ENCODE measurements around the gene SLC38A7.
A peak's percentile ranks its signal among the peaks of the same experiment; 100 is the strongest.
"Not testable (repeated sequence)": the region's sequence is repeated elsewhere in the genome, so short reads cannot be mapped to it uniquely, and the experiment has no call there.

SLC38A7 gene

DNA sequence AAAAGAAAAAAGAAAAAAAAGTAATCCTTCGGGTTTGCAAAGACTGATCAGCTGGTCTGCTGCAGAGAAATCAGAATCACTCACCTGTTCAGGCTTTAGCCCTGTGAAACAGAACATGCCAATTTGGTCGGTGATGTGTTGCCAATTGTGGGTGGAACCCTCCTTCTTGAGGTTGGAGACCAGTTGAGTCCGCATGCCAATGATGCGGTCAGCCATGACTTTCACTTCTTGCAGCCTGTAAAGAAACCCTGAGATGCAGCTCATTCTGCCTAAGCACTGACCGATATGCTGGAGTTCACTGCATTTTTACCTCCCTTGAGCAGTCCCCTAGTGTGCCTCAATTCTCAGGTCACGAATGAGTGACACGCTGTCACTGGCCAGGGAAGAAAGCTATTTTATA lies 24.8 kb upstream of the SLC38A7 start:
- Histone ChIP-seq H3K27me3 (ENCODE audit: control insufficient read depth, insufficient read depth, low read length) (no peaks in the 10 kb centered on the region), H3K9ac (ENCODE audit: low read length) (no peak overlapping the region), H3K4me3 (ENCODE audit: low read length) (no peak overlapping the region), H3K4me1 (ENCODE audit: control insufficient read depth, insufficient read depth, low read length) (no peaks in the 10 kb centered on the region), H3K36me3 (ENCODE audit: control insufficient read depth, insufficient read depth, low read length) (peaks cover 9% of the 10 kb centered on the region), H3K27ac (ENCODE audit: low read depth, low read length) (no peak overlapping the region)

DNA sequence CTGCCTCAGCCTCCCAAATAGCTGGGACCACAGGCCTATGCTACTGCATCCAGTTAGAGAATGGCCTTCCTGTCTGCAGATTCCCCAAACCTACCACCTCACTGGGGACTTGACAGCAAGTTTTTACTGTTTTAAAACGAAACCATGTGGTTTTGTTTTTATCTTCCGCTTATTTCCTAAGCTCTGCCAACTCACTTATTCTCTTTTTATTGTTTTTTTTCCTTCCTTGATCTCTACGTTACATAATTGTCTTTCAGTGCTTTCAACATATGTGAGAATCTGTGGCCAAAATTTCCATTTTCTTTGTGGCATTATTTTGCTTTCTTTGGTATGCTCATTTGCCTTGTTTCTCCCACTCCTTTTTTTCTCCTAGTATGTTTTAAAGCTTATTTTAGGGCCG lies 14.6 kb upstream of the SLC38A7 start:
- Histone ChIP-seq H3K27ac (ENCODE audit: low read depth, low read length) (no peak overlapping the region), H3K36me3 (ENCODE audit: control insufficient read depth, insufficient read depth, low read length) (no peaks in the 10 kb centered on the region), H3K4me1 (ENCODE audit: control insufficient read depth, insufficient read depth, low read length) (no peaks in the 10 kb centered on the region), H3K4me3 (ENCODE audit: low read length) (no peak overlapping the region), H3K27me3 (ENCODE audit: control insufficient read depth, insufficient read depth, low read length) (no peaks in the 10 kb centered on the region), H3K9ac (ENCODE audit: low read length) (no peak overlapping the region)

DNA sequence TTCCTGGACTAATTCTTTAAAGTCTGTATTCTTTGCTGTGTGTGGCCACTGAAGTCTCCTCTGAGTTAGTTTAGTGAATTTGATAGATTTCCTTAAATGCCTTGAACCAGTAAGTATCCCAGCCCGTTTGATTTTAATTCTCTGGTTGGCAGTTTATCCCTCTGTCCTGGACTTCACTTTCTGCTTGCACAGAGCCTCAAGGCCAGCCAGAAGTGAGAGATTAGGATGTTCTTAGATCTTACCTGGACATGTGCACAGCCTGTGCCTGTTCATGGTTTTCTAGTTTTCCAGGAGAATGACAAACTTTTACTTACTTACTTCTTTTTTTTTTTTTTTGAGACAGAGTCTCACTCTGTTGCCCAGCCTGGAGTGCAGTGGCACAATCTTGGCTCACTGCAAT lies 10.8 kb upstream of the SLC38A7 start:
- Histone ChIP-seq H3K4me3 (ENCODE audit: low read length) (no peak overlapping the region), H3K27me3 (ENCODE audit: control insufficient read depth, insufficient read depth, low read length) (no peaks in the 10 kb centered on the region)

DNA sequence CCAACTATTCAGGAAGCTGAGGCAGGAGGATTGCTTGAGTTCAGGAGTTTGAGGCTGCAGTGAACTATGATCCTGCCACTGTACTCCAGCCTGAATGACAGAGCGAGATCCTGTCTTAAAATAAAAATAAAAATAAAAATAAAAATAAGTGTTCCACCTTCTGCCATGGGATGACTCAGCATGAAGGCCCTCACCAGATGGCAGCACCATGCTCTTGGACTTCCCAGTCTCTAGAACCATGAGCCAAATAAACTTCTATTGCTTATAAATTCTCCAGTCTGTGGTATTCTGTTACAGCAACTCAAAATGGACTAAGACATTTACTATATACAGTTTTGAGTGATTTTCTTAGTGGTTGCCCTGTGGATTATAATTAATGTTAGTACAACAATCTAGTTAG lies 7.9 kb upstream of the SLC38A7 start:
- Histone ChIP-seq H3K36me3 (ENCODE audit: control insufficient read depth, insufficient read depth, low read length) (no peaks in the 10 kb centered on the region), H3K4me3 (ENCODE audit: low read length) (no peak overlapping the region), H3K27me3 (ENCODE audit: control insufficient read depth, insufficient read depth, low read length) (no peaks in the 10 kb centered on the region), H3K27ac (ENCODE audit: low read depth, low read length) (no peak overlapping the region), H3K9ac (ENCODE audit: low read length) (no peak overlapping the region), H3K4me1 (ENCODE audit: control insufficient read depth, insufficient read depth, low read length) (no peaks in the 10 kb centered on the region)

More for the DNA sequence above, 10.8 kb upstream of the SLC38A7 start:
- Histone ChIP-seq H3K36me3 (ENCODE audit: control insufficient read depth, insufficient read depth, low read length) (no peaks in the 10 kb centered on the region), H3K27ac (ENCODE audit: low read depth, low read length) (no peak overlapping the region), H3K4me1 (ENCODE audit: control insufficient read depth, insufficient read depth, low read length) (no peaks in the 10 kb centered on the region), H3K9ac (ENCODE audit: low read length) (no peak overlapping the region)

DNA sequence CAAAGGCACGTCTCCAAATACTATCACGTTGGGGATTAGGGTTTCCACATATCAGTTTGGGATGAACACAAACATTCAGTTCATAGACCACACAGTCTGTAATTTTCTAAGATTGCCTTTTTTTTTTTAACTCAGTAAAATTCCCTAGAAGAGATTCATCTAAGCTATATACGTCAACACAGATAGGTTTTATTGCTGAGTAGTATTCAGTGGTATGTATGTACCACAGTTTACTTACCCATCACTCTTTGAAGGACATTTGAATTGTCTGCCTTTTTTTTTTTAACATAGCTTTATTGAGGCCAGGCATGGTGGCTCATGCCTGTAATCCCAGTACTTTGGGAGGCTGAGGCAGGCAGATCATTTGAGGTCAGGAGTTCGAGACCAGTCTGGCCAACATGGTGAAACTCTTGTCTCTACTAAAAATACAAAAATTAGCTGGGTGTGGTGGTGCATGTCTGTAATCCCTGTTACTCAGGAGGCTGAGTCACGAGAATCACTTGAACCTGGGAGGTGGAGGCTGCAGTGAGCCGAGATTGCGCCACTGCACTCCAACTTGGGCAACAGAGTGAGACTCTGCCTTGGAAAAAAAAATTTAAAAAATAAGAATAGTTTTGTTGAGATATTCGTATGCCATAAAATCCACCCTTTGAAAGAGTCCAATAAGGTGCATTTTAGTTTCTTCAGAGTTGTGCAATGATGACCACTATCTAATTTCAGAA lies 2.6 kb upstream of the SLC38A7 start:
- not testable (repeated sequence) for H3K27ac ChIP-seq (ENCODE audit: low read depth, low read length); H3K9ac ChIP-seq (ENCODE audit: low read length); H3K4me3 ChIP-seq (ENCODE audit: low read length); H3K36me3 ChIP-seq (ENCODE audit: control insufficient read depth, insufficient read depth, low read length); H3K27me3 ChIP-seq (ENCODE audit: control insufficient read depth, insufficient read depth, low read length)
- H3K4me1 ChIP-seq (ENCODE audit: control insufficient read depth, insufficient read depth, low read length) = peaks cover 13% of the 10 kb centered on the region

DNA sequence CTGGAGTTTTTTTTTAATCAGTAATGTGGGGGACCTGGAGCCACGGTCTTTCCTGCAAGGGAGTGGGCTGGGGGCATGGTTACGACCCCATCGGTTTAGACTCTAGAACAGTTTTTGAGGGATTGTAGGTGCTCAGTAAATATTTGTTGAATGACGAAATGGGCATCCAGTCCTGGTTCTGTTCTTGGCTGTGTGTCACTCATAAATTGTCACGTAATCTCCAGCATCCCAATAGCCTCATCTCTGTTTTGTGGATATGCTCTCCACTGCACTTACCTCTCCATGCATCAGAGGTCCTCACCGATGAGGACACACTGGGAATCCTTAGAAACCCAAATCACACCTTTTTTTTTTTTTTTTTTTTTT lies 497 bp upstream of the SLC38A7 start:
- Histone ChIP-seq H3K9ac (ENCODE audit: low read length) (no peak overlapping the region), H3K27ac (ENCODE audit: low read depth, low read length) (peak overlapping the region; percentile 55)

DNA sequence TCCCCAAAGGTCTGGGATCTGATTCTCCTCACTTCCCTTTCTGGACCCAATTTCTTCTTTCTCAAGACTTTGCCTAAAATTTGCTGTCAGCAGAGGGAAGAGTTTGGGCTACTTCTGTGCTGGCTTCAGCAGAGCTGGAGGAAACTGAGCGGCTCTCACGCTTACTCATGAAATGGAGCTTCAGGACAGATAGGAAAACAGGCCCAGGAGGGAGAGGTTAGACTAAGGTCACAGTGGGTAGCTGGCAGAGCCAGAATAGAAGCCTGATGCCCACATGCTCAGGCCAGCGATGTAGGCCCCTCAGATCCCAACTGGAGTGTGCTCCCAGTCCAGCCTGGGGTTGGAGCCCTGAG lies 593 bp downstream of the SLC38A7 start:
- peaks cover 13% of the 10 kb centered on the region for H3K4me1 ChIP-seq (ENCODE audit: control insufficient read depth, insufficient read depth, low read length)
- peak overlapping the region; percentile 94 for H3K9ac ChIP-seq (ENCODE audit: low read length)
- H3K27me3 ChIP-seq (ENCODE audit: control insufficient read depth, insufficient read depth, low read length) = no peaks in the 10 kb centered on the region
- H3K36me3 ChIP-seq (ENCODE audit: control insufficient read depth, insufficient read depth, low read length) = peaks cover 5% of the 10 kb centered on the region
- H3K4me3 ChIP-seq (ENCODE audit: low read length) = peak overlapping the region; percentile 95
- no peak overlapping the region for H3K27ac ChIP-seq (ENCODE audit: low read depth, low read length)

More for the DNA sequence above, 497 bp upstream of the SLC38A7 start:
- H3K36me3 ChIP-seq (ENCODE audit: control insufficient read depth, insufficient read depth, low read length) = peaks cover 2% of the 10 kb centered on the region
- no peaks in the 10 kb centered on the region for H3K27me3 ChIP-seq (ENCODE audit: control insufficient read depth, insufficient read depth, low read length)
- peak overlapping the region; percentile 95 for H3K4me3 ChIP-seq (ENCODE audit: low read length)
- peaks cover 13% of the 10 kb centered on the region for H3K4me1 ChIP-seq (ENCODE audit: control insufficient read depth, insufficient read depth, low read length)

DNA sequence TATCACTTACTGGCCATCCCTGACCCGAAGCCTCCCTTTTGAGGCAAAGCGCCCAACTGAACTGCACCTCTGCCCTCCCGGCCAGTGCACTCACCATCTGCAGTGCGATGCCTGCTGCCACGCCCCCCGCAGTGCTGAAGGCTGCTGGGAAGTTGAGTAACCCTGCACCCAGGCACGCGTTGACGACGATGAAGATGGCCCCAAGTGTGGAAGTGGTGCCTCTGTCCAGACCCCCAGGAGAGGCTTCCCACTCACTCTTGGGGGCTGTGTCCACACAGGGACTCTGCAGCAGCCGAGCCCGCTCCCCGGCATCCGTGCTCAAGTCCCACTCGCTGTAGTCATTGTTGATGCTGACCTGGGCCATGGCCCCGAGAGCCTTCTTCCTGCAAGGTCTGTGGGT lies 4.8 kb downstream of the SLC38A7 start:
- Histone ChIP-seq H3K4me3 (ENCODE audit: low read length) (no peak overlapping the region), H3K9ac (ENCODE audit: low read length) (no peak overlapping the region), H3K27me3 (ENCODE audit: control insufficient read depth, insufficient read depth, low read length) (no peaks in the 10 kb centered on the region), H3K36me3 (ENCODE audit: control insufficient read depth, insufficient read depth, low read length) (peaks cover 15% of the 10 kb centered on the region), H3K4me1 (ENCODE audit: control insufficient read depth, insufficient read depth, low read length) (peaks cover 10% of the 10 kb centered on the region), H3K27ac (ENCODE audit: low read depth, low read length) (no peak overlapping the region)

DNA sequence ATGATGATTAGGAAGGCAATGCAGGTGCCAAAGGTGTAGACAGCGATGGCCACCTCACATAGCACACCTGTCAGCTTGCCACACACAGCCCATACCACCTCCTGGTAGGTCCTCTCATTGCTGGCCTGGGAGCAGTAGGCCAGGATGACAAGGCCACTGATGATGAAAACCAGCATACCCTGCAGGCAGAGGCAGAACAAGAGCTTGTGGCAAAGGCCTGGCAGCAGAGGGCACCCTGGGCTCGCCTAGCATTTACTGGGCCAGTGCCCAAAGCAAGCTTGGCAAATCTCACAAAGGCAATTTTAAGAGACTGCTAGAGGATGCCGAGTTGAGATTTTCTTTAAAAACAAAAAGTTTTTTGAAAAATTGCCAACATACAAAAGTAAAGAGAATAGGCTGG lies 5.9 kb downstream of the SLC38A7 start:
- H3K4me1 ChIP-seq (ENCODE audit: control insufficient read depth, insufficient read depth, low read length) = peaks cover 4% of the 10 kb centered on the region
- H3K27me3 ChIP-seq (ENCODE audit: control insufficient read depth, insufficient read depth, low read length) = no peaks in the 10 kb centered on the region
- peaks cover 15% of the 10 kb centered on the region for H3K36me3 ChIP-seq (ENCODE audit: control insufficient read depth, insufficient read depth, low read length)

DNA sequence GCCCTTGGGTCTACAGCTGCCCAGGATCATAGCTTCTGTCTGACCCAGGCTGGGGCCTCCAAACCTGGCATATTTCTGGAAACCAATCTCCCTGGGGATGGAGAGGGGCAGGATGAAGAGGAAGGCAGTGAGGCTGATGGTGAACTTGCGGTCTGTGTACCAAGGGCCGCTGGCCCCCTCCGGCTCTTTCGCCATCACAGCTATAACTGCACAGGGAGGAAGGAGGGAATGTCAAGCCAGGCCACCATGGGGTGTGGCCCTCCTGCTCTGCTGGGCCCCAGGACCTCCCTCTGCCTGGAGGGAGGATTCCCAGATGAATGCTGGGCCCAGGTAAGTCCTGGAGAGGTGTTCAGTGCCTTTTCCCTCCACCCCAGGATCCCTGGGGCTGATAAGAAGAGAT lies 6.3 kb downstream of the SLC38A7 start:
- peaks cover 15% of the 10 kb centered on the region for H3K36me3 ChIP-seq (ENCODE audit: control insufficient read depth, insufficient read depth, low read length)
- no peak overlapping the region for H3K9ac ChIP-seq (ENCODE audit: low read length)

More for the DNA sequence above, 5.9 kb downstream of the SLC38A7 start:
- no peak overlapping the region for H3K9ac ChIP-seq (ENCODE audit: low read length)
- H3K27ac ChIP-seq (ENCODE audit: low read depth, low read length) = no peak overlapping the region
- H3K4me3 ChIP-seq (ENCODE audit: low read length) = no peak overlapping the region

DNA sequence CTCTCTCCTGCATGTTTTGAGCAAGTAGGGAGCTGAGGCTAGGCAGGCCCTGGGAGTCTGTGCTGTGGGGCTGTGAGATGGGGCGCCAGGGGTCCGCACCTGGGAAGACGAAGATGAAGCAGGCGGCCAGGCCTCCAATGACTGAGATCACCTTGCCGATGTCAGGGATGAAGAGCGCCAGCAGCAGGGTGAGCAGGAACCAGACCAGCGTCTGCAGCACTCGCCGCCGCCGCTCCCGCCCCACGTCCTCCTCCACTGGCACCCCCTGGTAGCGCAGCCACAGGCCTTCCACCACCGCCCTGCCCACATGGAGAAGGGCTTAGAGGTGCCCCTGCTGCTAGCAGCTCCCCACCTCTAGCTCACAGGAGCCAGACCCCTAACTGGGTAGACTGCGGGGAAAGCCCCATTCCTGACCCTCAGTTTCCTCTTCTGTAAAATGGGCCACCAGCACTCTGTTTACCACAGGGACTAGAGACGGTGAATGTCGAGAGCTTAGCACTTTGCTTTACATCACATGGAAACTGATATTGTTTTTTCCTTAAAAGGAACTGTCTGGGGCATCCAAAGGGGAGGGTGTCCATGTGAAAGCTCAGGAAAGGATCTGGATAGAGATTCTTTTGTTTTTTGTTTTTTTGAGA lies 13.5 kb downstream of the SLC38A7 start:
- H3K27ac ChIP-seq (ENCODE audit: low read depth, low read length) = no peak overlapping the region
- H3K36me3 ChIP-seq (ENCODE audit: control insufficient read depth, insufficient read depth, low read length) = peaks cover 6% of the 10 kb centered on the region
- no peaks in the 10 kb centered on the region for H3K27me3 ChIP-seq (ENCODE audit: control insufficient read depth, insufficient read depth, low read length)
- H3K4me3 ChIP-seq (ENCODE audit: low read length) = no peak overlapping the region
- H3K4me1 ChIP-seq (ENCODE audit: control insufficient read depth, insufficient read depth, low read length) = no peaks in the 10 kb centered on the region
- no peak overlapping the region for H3K9ac ChIP-seq (ENCODE audit: low read length)

More for the DNA sequence above, 6.3 kb downstream of the SLC38A7 start:
- Histone ChIP-seq H3K27me3 (ENCODE audit: control insufficient read depth, insufficient read depth, low read length) (no peaks in the 10 kb centered on the region), H3K4me3 (ENCODE audit: low read length) (no peak overlapping the region), H3K4me1 (ENCODE audit: control insufficient read depth, insufficient read depth, low read length) (no peaks in the 10 kb centered on the region), H3K27ac (ENCODE audit: low read depth, low read length) (no peak overlapping the region)

DNA sequence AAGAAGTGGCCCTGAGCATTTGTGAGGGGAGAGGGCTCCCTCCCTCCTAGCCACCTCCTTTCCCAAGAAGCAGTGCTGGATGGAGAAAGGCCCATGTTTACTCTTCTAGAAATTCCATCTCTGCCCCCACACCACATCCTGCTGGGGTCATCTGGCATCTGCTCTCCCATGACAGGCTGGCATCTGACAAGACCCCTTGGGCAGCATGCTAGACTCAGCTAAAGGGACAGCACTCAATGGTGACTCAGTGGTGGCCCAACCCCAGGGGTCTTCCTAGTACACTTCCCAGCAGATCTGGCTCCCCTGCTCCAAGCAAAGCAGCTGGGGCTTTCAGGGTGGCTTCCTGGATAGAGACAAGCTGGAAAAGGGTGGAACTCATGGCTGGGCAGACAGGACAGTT lies 14.4 kb downstream of the SLC38A7 start:
- Histone ChIP-seq H3K27ac (ENCODE audit: low read depth, low read length) (no peak overlapping the region), H3K27me3 (ENCODE audit: control insufficient read depth, insufficient read depth, low read length) (no peaks in the 10 kb centered on the region), H3K4me3 (ENCODE audit: low read length) (no peak overlapping the region), H3K36me3 (ENCODE audit: control insufficient read depth, insufficient read depth, low read length) (peaks cover 3% of the 10 kb centered on the region), H3K9ac (ENCODE audit: low read length) (no peak overlapping the region), H3K4me1 (ENCODE audit: control insufficient read depth, insufficient read depth, low read length) (no peaks in the 10 kb centered on the region)

DNA sequence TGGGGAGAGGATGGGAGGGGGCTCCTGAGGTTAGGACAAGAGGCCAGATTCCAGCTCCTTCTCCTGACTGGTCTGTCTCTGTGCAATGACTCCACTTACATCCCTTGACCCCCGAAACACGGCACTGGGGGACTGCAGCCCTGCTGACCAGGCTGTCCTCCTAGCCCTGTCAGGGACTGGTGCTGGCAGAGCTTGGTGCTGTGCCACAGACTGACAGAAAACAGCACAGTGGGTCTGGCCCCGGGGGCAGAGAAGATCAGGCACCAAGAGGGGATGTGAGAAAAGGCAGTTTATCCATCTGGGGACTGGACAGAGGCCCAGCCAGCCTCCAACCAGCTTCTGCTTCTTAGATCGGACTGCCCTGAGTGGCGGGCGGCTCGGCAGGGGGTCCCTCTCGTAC lies 19.4 kb downstream of the SLC38A7 start:
- Histone ChIP-seq H3K27me3 (ENCODE audit: control insufficient read depth, insufficient read depth, low read length) (no peaks in the 10 kb centered on the region), H3K27ac (ENCODE audit: low read depth, low read length) (no peak overlapping the region), H3K4me3 (ENCODE audit: low read length) (no peak overlapping the region), H3K36me3 (ENCODE audit: control insufficient read depth, insufficient read depth, low read length) (no peaks in the 10 kb centered on the region), H3K9ac (ENCODE audit: low read length) (no peak overlapping the region), H3K4me1 (ENCODE audit: control insufficient read depth, insufficient read depth, low read length) (no peaks in the 10 kb centered on the region)
